Astrocyte of the cerebellum (primary cell): ENCODE measurements around the gene LMCD1.

Experiments
- DNase-seq: peaks from one replicate; pipeline ENCODE4 v3.0.0-alpha.2; 2011; ENCODE audit warnings: low read depth
- H3K4me3 ChIP-seq: 2 replicates; pipeline ENCODE4 v1.5.1; 2011; ENCODE audit warnings: mild to moderate bottlenecking, low read depth, low read length, moderate library complexity
- CTCF ChIP-seq: IDR thresholded peaks from 2 replicates; pipeline ENCODE4 v1.5.1; 2012; ENCODE audit warnings: low read length, low read depth, moderate library complexity, mild to moderate bottlenecking; ENCODE audit errors: missing control alignments
- in situ Hi-C: cut with HindIII; loops from 2 replicates; pipeline ENCODE4 v1.10.0; 2017; ENCODE audit warnings: low sequenced_read_pairs

The LMCD1 gene

DNA sequence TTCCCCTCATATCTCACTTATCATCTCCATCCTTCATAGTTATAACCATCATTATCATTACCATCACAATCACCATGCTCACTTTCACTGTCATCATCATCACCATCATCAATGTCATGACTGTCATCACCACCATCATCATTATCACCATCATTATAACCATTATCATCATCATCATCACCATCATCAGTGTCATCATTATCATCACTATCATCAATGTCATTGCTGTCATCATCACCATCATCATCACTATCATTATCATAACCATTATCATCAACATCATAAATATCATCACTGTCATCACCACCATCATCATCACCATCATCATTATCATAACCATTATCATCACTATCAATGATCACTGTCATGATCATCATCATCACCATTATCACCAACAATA is 98.8 kb downstream of the LMCD1 start:
- DNase-seq: no peak
- TF ChIP-seq CTCF: no peak
- in situ Hi-C loops: no loop called here
- H3K4me3 ChIP-seq: no peak overlapping the region

GRCh38 chr3:8603115-8603710 is 101.6 kb downstream of the LMCD1 start:
- in situ Hi-C loops: no loop called here
- H3K4me3 ChIP-seq: no peak overlapping the region
- no peak for TF ChIP-seq CTCF
- DNase-seq: no peak

DNA sequence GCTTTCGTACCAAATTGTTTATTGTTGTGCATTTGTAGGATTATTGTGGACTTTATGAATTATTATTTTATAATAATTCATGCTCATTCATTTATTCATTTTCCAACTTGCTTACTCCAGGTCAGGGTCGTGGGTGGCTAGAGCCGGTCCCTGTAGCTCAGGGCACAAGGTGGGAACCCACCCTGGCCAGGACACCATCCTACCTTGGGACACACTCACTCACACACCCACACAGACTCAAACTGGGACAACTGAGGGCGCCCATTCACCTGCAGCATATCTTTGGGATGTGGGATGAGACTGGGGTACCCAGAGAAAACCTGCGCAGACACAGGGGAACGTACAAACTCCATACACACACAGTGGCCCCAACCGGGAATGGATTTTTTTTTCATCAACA is 102.4 kb downstream of the LMCD1 start:
- no peak overlapping the region for H3K4me3 ChIP-seq
- DNase-seq: no peak
- in situ Hi-C loops: no loop called here
- TF ChIP-seq CTCF: no peak

DNA sequence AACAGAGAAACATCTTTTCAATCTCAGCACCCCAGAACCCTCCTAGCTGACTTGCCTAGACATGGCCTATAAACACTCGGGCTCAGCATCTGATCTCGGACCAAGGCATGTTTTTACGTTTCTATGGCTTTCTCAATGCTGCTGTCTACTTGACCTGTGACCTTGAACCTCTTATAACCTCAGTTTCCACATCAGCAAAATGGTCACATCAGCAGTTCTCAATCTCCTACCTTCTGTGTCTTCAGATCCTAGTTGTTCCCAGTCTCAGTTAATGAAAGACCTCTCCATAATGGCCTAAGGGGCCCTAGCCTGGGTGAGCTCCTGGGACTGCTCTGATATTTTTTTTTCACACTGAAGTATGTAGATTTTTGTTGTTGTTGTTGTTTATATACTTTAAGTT is 103.4 kb downstream of the LMCD1 start:
- no peak for DNase-seq
- no peak overlapping the region for H3K4me3 ChIP-seq
- no peak for TF ChIP-seq CTCF
- in situ Hi-C loops: no loop called here

DNA sequence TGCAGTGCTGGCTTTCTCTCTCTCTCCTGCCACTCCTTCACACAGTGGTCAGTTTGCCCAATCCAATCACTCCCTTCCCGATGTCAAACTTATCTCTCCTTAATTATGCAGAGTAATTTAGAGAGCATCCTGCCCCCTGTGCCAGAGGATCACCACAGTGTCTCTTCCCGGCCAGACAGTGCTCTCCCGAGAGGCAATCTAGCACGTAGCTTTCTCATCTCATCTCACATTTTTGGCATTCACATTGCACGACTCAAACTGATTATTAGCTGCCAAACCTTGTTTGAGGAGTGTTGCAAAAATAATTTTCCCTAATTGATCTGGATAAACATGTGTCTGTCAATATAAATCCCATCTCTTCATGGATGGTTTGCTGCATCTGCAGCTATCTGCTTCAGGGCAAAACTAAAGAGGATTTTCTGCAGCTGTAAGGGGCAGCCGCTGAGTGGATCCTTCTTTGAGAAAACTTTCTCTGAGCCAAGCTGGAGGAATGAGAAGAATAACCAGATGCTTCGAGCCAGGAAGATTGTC is 105.1 kb downstream of the LMCD1 start:
- in situ Hi-C loops: no loop called here
- no peak overlapping the region for H3K4me3 ChIP-seq
- no peak for DNase-seq
- no peak for TF ChIP-seq CTCF

GRCh38 chr3:8607234-8608040 is 105.8 kb downstream of the LMCD1 start:
- peak; percentile 64 for DNase-seq
- TF ChIP-seq CTCF: peak; percentile 75
- H3K4me3 ChIP-seq: no peak overlapping the region
- in situ Hi-C loops: no loop called here
